T-helper 2 cell treated with Interferon-gamma antibody and Interleukin-4, amounts not matched to agents 100 ng/mL and 5 ng/mL, for 36 hours (primary cell): ENCODE measurements around the gene COL21A1. TPM values are rescaled to one million over a fixed set of nuclear protein-coding genes. Genes with fewer than 3 reads are reported as not detected.

Experiments used
- intact Hi-C: fragments of 100-400 bp; cut with micrococcal nuclease; formaldehyde crosslinking; loops from one replicate; pipeline ENCODE4 v1.15.1; 2023
- total RNA-seq: library from RNA; stranded (reverse); gene quantifications from 2 replicates; pipeline ENCODE4 v1.2.3, GENCODE V29; 2022

COL21A1 gene
- total RNA-seq, 1 donor from 2014 or later, result not detected

GRCh38 chr6:56115715-56116114 lies 131.7 kb downstream of the COL21A1 start:
- intact Hi-C loops, result no loop called here

GRCh38 chr6:56109149-56109548 lies 138.2 kb downstream of the COL21A1 start:
- intact Hi-C loops, result no loop called here

- intact Hi-C loops, result no loop called here
Observed at GRCh38 chr6:56106231-56106630, 141.1 kb downstream of the COL21A1 start.

- intact Hi-C loops, result no loop called here
Observed at GRCh38 chr6:56104591-56104990, 142.8 kb downstream of the COL21A1 start.

GRCh38 chr6:56102216-56102615 lies 145.2 kb downstream of the COL21A1 start:
- intact Hi-C loops, result no loop called here

GRCh38 chr6:56101141-56101553 lies 146.2 kb downstream of the COL21A1 start:
- intact Hi-C loops, result no loop called here

GRCh38 chr6:56096946-56097621 lies 150.3 kb downstream of the COL21A1 start:
- intact Hi-C loops, result no loop called here

GRCh38 chr6:56096541-56096940 lies 150.8 kb downstream of the COL21A1 start:
- intact Hi-C loops, result no loop called here

- intact Hi-C loops, result no loop called here
Observed at GRCh38 chr6:56093776-56094175, 153.6 kb downstream of the COL21A1 start.

GRCh38 chr6:56091159-56091869 lies 156.1 kb downstream of the COL21A1 start:
- intact Hi-C loops, result no loop called here

- intact Hi-C loops, result no loop called here
Observed at GRCh38 chr6:56088641-56089040, 158.7 kb downstream of the COL21A1 start.

- intact Hi-C loops, result no loop called here
Observed at GRCh38 chr6:56087421-56087820, 160.0 kb downstream of the COL21A1 start.

- intact Hi-C loops, result no loop called here
Observed at GRCh38 chr6:56079751-56080540, 167.4 kb downstream of the COL21A1 start.

GRCh38 chr6:56076033-56076432 lies 171.3 kb downstream of the COL21A1 start:
- intact Hi-C loops, result no loop called here

- intact Hi-C loops, result no loop called here
Observed at GRCh38 chr6:56073761-56074160, 173.6 kb downstream of the COL21A1 start.

- intact Hi-C loops, result no loop called here
Observed at GRCh38 chr6:56073315-56073714, 174.1 kb downstream of the COL21A1 start.

- intact Hi-C loops, result no loop called here
Observed at GRCh38 chr6:56072856-56073255, 174.5 kb downstream of the COL21A1 start.

GRCh38 chr6:56065408-56065807 lies 182.0 kb downstream of the COL21A1 start:
- intact Hi-C loops, result no loop called here

- intact Hi-C loops, result no loop called here
Observed at GRCh38 chr6:56062836-56063235, 184.5 kb downstream of the COL21A1 start.

- intact Hi-C loops, result no loop called here
Observed at GRCh38 chr6:56058636-56059035, 188.7 kb downstream of the COL21A1 start.

- intact Hi-C loops, result no loop called here
Observed at GRCh38 chr6:56055081-56055704, 192.2 kb downstream of the COL21A1 start.

GRCh38 chr6:56051202-56051598 lies 196.2 kb downstream of the COL21A1 start:
- intact Hi-C loops, result no loop called here
